K562 (cell line): ENCODE results near the gene POLR1A. TPM values are rescaled to one million over a fixed set of nuclear protein-coding genes. Genes with fewer than 3 reads are reported as not detected.

ENCODE experiments used
- FOXM1 ChIP-seq, 2 experiments: fragments of 450-650 bp in 1 of 2; sonication (generic) in 1 of 2; formaldehyde crosslinking in 1 of 2; IDR thresholded peaks; 2 replicates each; pipeline versions ENCODE4 v1.6.1 to v1.9.0; 2017 to 2022; ENCODE audit warnings: low read depth in 2 of 2, mild to moderate bottlenecking in 2 of 2, missing genetic modification reagents in 1 of 2, moderate library complexity in 1 of 2
- HNRNPH1 ChIP-seq: fragments of 200-400 bp; formaldehyde crosslinking; optimal IDR thresholded peaks from 2 replicates; pipeline ENCODE3; 2017; ENCODE audit warnings: low read depth, mild to moderate bottlenecking, low read length, moderate library complexity
- HNRNPK ChIP-seq: fragments of 200-400 bp; formaldehyde crosslinking; IDR thresholded peaks from one replicate; pipeline ENCODE4 v1.6.1; 2018; ENCODE audit warnings: mild to moderate bottlenecking, low read depth, low read length; ENCODE audit not compliant: poor library complexity, severe bottlenecking
- HNRNPLL ChIP-seq: fragments of 200-400 bp; formaldehyde crosslinking; IDR thresholded peaks from 2 replicates; pipeline ENCODE4 v1.6.1; 2017; ENCODE audit warnings: low read length, low read depth, mild to moderate bottlenecking; ENCODE audit not compliant: poor library complexity, severe bottlenecking
- MBD2 ChIP-seq: sonication (generic); IDR thresholded peaks from 2 replicates; pipeline ENCODE4 v1.6.1; 2016; ENCODE audit warnings: low read depth, borderline replicate concordance
- SMC3 ChIP-seq: conservative IDR thresholded peaks from 2 replicates; pipeline ENCODE4 v1.6.1; 2011; ENCODE audit warnings: low read depth, low read length, improper control_type of control experiment; ENCODE audit not compliant: insufficient read depth
- SNIP1 ChIP-seq: fragments of 450-650 bp; IDR thresholded peaks from 2 replicates; pipeline ENCODE4 v1.7.1; 2017; ENCODE audit warnings: low read depth, mild to moderate bottlenecking
- TCF7L2 ChIP-seq: fragments of 150-350 bp; IDR thresholded peaks from 2 replicates; pipeline ENCODE4 v1.6.1; 2016; ENCODE audit warnings: low read depth, mild to moderate bottlenecking, low read length, moderate library complexity
- WHSC1 ChIP-seq: IDR thresholded peaks from one replicate; pipeline ENCODE4 v1.6.1; 2012; ENCODE audit warnings: low read length, control low read depth, inconsistent platforms
- ZNF24 ChIP-seq: fragments of 450-650 bp; IDR thresholded peaks from 2 replicates; pipeline ENCODE4 v1.6.1; 2016
- ZNF445 ChIP-seq: fragments of 250-450 bp; sonication (Bioruptor Pico); IDR thresholded peaks from 2 replicates; pipeline ENCODE4 v1.4.0; 2020; ENCODE audit warnings: low read depth, mild to moderate bottlenecking, moderate library complexity
- ZNF699 ChIP-seq: fragments of 250-450 bp; sonication (Bioruptor Pico); IDR thresholded peaks from 2 replicates; pipeline ENCODE4 v1.8.0; 2021; ENCODE audit warnings: mild to moderate bottlenecking, moderate library complexity; ENCODE audit not compliant: insufficient replicate concordance
- polyA plus RNA-seq, 8 experiments: library from polyadenylated mRNA; depleted of rRNA in 4 of 8; stranded (reverse) in 5 of 8; unstranded in 3 of 8; fragments of >200 nt; fragmentation: Nextera tagmentation in 2 of 8; fragmentation: Illumina TruSeq in 1 of 8; extraction: Ambion mirVana in 2 of 8; extraction: Trizol in 1 of 8; gene quantifications; 2 replicates each; pipeline versions ENCODE4 v1.2.1 to v1.2.3, GENCODE V29; 2011 to 2014; ENCODE audit warnings: inconsistent platforms in 1 of 8, missing spikeins in 1 of 8
- total RNA-seq, 7 experiments: library from RNA; depleted of rRNA in 6 of 7; stranded (reverse); fragments of >200 nt in 6 of 7; fragmentation: Illumina TruSeq in 2 of 7; extraction: Trizol in 2 of 7; gene quantifications; 2 replicates each; pipeline versions ENCODE4 v1.2.1 to v1.2.3, GENCODE V29; 2011 to 2021; ENCODE audit warnings: low replicate concordance in 1 of 7
- TF ChIP-seq, protein P1 (sequence below): fragments of 250-450 bp; sonication (Bioruptor Pico); IDR thresholded peaks from 2 replicates; pipeline ENCODE4 v1.4.0; 2020; ENCODE audit warnings: mild to moderate bottlenecking, moderate library complexity
- TF ChIP-seq, protein P2 (sequence below): sonication (generic); formaldehyde crosslinking; IDR thresholded peaks from 2 replicates; pipeline ENCODE4 v1.8.1; 2023; ENCODE audit warnings: mild to moderate bottlenecking, missing genetic modification reagents
- TF ChIP-seq, protein P3 (sequence below): fragments of 450-650 bp; IDR thresholded peaks from 2 replicates; pipeline ENCODE4 v1.6.1; 2016; ENCODE audit warnings: borderline replicate concordance
- TF ChIP-seq, protein P4 (sequence below): fragments of 450-650 bp; formaldehyde crosslinking; IDR thresholded peaks from 2 replicates; pipeline ENCODE4 v1.4.0; 2020; ENCODE audit warnings: mild to moderate bottlenecking, moderate library complexity
- TF ChIP-seq, protein P5 (sequence below): sonication (generic); formaldehyde crosslinking; IDR thresholded peaks from 2 replicates; pipeline ENCODE4 v1.8.1; 2023; ENCODE audit warnings: mild to moderate bottlenecking, missing genetic modification reagents

Gene POLR1A
- total and polyA plus RNA-seq, 9 of the 15 experiments (the other 6 are each of a cell fraction or from before 2014, with no cell fraction given): 3.0 to 72.1 (median 21.8) TPM

DNA sequence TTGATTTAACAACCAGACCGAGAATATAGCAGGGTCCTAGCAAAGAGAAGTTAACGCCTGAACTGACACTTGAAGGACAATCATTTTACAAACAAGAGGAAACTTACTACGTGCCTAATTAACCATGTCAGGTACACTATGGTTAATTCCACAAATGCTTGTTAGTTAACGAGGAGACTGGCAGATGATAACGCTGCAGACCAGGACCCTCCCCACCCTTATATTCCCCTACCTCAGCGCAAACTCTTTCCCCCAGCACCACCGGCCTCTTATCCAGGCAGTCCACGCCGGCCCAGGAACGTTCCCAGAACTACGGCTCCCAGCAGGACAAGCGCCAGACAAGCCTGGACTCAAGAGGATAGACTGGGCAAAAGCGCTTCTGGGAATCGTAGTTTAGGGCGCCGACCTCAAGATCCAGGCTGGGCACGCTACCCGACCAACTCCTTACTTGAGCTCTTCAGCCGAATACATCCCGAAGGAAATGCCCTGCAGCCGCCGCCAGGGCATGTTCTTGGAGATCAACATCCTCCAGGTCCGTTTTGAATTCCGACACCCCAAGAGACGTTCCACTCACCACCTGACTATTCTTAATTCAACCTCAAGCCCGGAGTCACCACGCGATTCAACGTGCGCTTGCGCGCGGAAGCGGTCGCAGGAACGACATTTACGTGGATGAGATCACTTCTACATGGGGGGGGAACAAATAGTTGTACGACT lies at the start of gene POLR1A (continued):
- TF ChIP-seq FOXM1 (IDR thresholded peaks at IDR 0.05; ENCODE audit: low read depth) (no peak), FOXM1 (CRISPR knock-in tag; IDR thresholded peaks at IDR 0.05; ENCODE audit: low read depth) (no peak), ZNF24 (peak; percentile 80), SMC3 (no peak), HNRNPK (no peak), SNIP1 (no peak), HNRNPH1 (no peak), WHSC1 (no peak), ZNF445 (CRISPR knock-in tag) (no peak), ZNF699 (no peak), HNRNPLL (peak; percentile 100), TCF7L2 (no peak), MBD2 (no peak)
- TF ChIP-seq, protein P1, sequence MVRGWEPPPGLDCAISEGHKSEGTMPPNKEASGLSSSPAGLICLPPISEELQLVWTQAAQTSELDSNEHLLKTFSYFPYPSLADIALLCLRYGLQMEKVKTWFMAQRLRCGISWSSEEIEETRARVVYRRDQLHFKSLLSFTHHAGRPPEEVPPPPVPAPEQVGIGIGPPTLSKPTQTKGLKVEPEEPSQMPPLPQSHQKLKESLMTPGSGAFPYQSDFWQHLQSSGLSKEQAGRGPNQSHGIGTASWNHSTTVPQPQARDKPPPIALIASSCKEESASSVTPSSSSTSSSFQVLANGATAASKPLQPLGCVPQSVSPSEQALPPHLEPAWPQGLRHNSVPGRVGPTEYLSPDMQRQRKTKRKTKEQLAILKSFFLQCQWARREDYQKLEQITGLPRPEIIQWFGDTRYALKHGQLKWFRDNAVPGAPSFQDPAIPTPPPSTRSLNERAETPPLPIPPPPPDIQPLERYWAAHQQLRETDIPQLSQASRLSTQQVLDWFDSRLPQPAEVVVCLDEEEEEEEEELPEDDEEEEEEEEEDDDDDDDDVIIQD (CRISPR knock-in tag): no peak
- TF ChIP-seq, protein P2, sequence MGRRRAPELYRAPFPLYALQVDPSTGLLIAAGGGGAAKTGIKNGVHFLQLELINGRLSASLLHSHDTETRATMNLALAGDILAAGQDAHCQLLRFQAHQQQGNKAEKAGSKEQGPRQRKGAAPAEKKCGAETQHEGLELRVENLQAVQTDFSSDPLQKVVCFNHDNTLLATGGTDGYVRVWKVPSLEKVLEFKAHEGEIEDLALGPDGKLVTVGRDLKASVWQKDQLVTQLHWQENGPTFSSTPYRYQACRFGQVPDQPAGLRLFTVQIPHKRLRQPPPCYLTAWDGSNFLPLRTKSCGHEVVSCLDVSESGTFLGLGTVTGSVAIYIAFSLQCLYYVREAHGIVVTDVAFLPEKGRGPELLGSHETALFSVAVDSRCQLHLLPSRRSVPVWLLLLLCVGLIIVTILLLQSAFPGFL (CRISPR knock-in tag): peak; percentile 79; the same call in 1 of the 2 replicates
- TF ChIP-seq, protein P3, sequence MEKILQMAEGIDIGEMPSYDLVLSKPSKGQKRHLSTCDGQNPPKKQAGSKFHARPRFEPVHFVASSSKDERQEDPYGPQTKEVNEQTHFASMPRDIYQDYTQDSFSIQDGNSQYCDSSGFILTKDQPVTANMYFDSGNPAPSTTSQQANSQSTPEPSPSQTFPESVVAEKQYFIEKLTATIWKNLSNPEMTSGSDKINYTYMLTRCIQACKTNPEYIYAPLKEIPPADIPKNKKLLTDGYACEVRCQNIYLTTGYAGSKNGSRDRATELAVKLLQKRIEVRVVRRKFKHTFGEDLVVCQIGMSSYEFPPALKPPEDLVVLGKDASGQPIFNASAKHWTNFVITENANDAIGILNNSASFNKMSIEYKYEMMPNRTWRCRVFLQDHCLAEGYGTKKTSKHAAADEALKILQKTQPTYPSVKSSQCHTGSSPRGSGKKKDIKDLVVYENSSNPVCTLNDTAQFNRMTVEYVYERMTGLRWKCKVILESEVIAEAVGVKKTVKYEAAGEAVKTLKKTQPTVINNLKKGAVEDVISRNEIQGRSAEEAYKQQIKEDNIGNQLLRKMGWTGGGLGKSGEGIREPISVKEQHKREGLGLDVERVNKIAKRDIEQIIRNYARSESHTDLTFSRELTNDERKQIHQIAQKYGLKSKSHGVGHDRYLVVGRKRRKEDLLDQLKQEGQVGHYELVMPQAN: peak; percentile 91; the same call in 1 of the 2 replicates
- TF ChIP-seq, protein P4, sequence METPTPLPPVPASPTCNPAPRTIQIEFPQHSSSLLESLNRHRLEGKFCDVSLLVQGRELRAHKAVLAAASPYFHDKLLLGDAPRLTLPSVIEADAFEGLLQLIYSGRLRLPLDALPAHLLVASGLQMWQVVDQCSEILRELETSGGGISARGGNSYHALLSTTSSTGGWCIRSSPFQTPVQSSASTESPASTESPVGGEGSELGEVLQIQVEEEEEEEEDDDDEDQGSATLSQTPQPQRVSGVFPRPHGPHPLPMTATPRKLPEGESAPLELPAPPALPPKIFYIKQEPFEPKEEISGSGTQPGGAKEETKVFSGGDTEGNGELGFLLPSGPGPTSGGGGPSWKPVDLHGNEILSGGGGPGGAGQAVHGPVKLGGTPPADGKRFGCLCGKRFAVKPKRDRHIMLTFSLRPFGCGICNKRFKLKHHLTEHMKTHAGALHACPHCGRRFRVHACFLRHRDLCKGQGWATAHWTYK (CRISPR knock-in tag): no peak
- TF ChIP-seq, protein P5, sequence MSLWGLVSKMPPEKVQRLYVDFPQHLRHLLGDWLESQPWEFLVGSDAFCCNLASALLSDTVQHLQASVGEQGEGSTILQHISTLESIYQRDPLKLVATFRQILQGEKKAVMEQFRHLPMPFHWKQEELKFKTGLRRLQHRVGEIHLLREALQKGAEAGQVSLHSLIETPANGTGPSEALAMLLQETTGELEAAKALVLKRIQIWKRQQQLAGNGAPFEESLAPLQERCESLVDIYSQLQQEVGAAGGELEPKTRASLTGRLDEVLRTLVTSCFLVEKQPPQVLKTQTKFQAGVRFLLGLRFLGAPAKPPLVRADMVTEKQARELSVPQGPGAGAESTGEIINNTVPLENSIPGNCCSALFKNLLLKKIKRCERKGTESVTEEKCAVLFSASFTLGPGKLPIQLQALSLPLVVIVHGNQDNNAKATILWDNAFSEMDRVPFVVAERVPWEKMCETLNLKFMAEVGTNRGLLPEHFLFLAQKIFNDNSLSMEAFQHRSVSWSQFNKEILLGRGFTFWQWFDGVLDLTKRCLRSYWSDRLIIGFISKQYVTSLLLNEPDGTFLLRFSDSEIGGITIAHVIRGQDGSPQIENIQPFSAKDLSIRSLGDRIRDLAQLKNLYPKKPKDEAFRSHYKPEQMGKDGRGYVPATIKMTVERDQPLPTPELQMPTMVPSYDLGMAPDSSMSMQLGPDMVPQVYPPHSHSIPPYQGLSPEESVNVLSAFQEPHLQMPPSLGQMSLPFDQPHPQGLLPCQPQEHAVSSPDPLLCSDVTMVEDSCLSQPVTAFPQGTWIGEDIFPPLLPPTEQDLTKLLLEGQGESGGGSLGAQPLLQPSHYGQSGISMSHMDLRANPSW (CRISPR knock-in tag): no peak; the same call in 1 of the 2 replicates
